Measurements from ENCODE around the gene ETV3. TPM values are rescaled to one million over a fixed set of nuclear protein-coding genes. Genes with fewer than 3 reads are reported as not detected.
A peak's percentile ranks its signal among the peaks of the same experiment; 100 is the strongest.
"Not testable (repeated sequence)": the region's sequence is repeated elsewhere in the genome, so short reads cannot be mapped to it uniquely, and the experiment has no call there.

ETV3 gene
- total and polyA plus RNA-seq, 2 of the 8 experiments (the other 6 are each of a cell fraction or from before 2014, with no cell fraction given): 6.0 to 23.8 TPM

DNA sequence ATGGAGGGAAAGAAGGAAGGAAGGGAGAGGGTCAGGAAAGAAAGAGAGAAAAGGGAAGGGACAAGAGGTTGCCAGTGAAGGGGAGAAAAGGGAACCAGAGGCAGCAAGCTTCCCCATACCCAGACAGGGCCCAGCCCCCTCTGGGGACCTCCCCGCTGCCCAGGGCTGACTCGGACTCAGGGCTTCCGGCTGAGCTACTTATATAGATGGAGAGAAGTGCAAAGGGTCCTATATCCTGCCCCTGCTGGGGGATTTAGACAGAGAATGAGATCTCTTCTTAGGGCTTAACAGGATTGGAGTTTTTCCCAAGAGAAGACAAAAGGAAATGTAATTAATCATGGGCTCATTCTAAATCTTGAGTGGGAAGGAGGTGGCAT is 38.6 kb downstream of the ETV3 start, which contains the start of gene ETV3L (continued):
- TF ChIP-seq CHD2 (IDR thresholded peaks at IDR 0.05; ENCODE audit: low read length) (no peak), POU5F1 (IDR thresholded peaks at IDR 0.05; ENCODE audit: low read depth, low read length) (no peak), JUND (IDR thresholded peaks at IDR 0.05; ENCODE audit: low read length) (no peak), BCL11A (IDR thresholded peaks at IDR 0.05; ENCODE audit: low read depth in 2 of 2, low read length in 2 of 2) (no peak), CEBPB (IDR thresholded peaks at IDR 0.05; ENCODE audit: low read depth, low read length) (no peak), TEAD4 (IDR thresholded peaks at IDR 0.05; ENCODE audit: low read depth, low read length) (no peak), GTF2F1 (IDR thresholded peaks at IDR 0.05; ENCODE audit: borderline replicate concordance, low read depth, low read length) (no peak), FOSL1 (IDR thresholded peaks at IDR 0.05; ENCODE audit: insufficient read depth, low read depth, low read length) (no peak)

DNA sequence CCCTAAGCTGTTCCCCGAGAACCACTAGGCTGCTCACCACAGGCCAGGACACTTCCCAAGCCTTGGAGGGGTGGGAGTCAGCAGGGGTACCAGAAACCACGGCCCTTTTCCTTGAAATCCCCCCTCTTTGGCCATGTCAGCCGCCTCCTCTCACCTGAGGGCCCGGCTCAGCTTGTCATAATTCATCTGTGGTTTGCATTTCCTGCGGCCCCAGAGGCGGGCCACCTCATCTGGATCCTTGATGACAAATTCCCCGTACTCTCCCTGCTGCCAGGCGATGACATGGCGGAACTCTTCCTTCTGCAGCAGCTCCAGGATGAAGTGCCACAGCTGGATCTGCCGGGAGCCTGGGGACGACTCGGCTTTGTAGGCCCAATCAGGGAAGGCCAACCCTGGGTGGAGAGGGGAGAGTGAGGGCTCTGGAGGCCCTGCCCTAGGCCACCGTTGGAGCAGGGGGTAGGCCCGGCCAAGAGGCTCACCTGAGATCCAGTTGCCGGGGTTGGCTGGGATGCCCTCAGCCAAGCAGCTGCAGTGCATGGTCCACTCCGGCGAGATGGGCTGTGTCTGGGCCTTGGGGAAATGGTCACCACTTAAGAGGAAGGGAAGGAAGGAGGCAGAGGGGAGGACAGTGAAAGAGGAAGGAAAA is 39.1 kb downstream of the ETV3 start:
- not testable (repeated sequence) for H3K18ac ChIP-seq (ENCODE audit: extremely low read depth, low read length); H2BK120ac ChIP-seq (replicated peaks; ENCODE audit: low read depth, low read length); H3K14ac ChIP-seq (ENCODE audit: insufficient read length); H2BK12ac ChIP-seq (ENCODE audit: low read depth, low read length); H3K23me2 ChIP-seq (ENCODE audit: low read depth, low read length); H3K4me2 ChIP-seq (ENCODE audit: insufficient read depth in 1 of 2, low read depth in 2 of 2, low read length in 2 of 2); H3K23ac ChIP-seq (ENCODE audit: insufficient read length); H3K27ac ChIP-seq (ENCODE audit: low read depth, low read length); H3K4me1 ChIP-seq (replicated peaks in 1 of 4; ENCODE audit: control insufficient read depth in 3 of 4, insufficient read depth in 4 of 4, low read length in 3 of 4); H3K56ac ChIP-seq (replicated peaks; ENCODE audit: insufficient read length, low read depth, low read length); H2BK15ac ChIP-seq (ENCODE audit: low read length); H4K5ac ChIP-seq (ENCODE audit: insufficient read length, low read depth, low read length); H4K91ac ChIP-seq (replicated peaks; ENCODE audit: insufficient read length, low read length); H3K9me3 ChIP-seq (ENCODE audit: insufficient read depth in 2 of 2, low read depth in 1 of 2, low read length in 1 of 2); H4K20me1 ChIP-seq (replicated peaks in 1 of 2; ENCODE audit: control insufficient read depth in 1 of 2, insufficient read depth in 2 of 2, low read length in 2 of 2); FAIRE-seq; H2AK5ac ChIP-seq (ENCODE audit: low read depth, low read length); DNase-seq (ENCODE audit: low read depth in 1 of 2, low spot score in 2 of 2); H3K79me2 ChIP-seq (ENCODE audit: control insufficient read depth in 1 of 2, insufficient read depth in 2 of 2, low read length in 2 of 2); H3K9ac ChIP-seq (replicated peaks in 1 of 4; ENCODE audit: extremely low read depth in 1 of 4, low read depth in 3 of 4, low read length in 3 of 4); H2BK20ac ChIP-seq (ENCODE audit: low read length); H3K27me3 ChIP-seq (replicated peaks in 1 of 4; ENCODE audit: control insufficient read depth in 3 of 4, extremely low read depth in 1 of 4, insufficient read depth in 3 of 4, low read length in 3 of 4); H3K4me3 ChIP-seq (ENCODE audit: extremely low read depth in 1 of 4, insufficient read depth in 2 of 4, low read depth in 3 of 4, low read length in 4 of 4); H2BK5ac ChIP-seq (ENCODE audit: low read depth, low read length); H3K36me3 ChIP-seq (ENCODE audit: control insufficient read depth in 2 of 4, insufficient read depth in 4 of 4, low read length in 3 of 4); H3K79me1 ChIP-seq (ENCODE audit: low read depth, low read length); H2AFZ ChIP-seq (ENCODE audit: low read length); H4K8ac ChIP-seq (ENCODE audit: extremely low read depth, insufficient read depth, low read length)
- WGBS, 2 experiments (ENCODE audit: extremely low coverage in 1 of 2, insufficient coverage in 1 of 2, insufficient read length in 1 of 2, insufficient replicate concordance in 2 of 2, low coverage in 1 of 2, low lambda C conversion rate in 2 of 2, missing lambda C conversion rate in 1 of 2): 83% methylated on average over 11 of the region's 17 CpGs; no CpG with 5 or more reads in 1 of the 2 experiments
- peak overlapping the region; percentile 33 for H3K4ac ChIP-seq (replicated peaks; ENCODE audit: insufficient read length, low read depth, low read length)
- CTCF ChIA-PET (ENCODE audit: partially characterized antibody): interaction anchor here (0.7 to 7.2 kb wide), 7 partner anchors 9 to 59 kb away, joined by 3 to 35 read pairs (median 6); no protein-coding TSS in a partner anchor
- POLR2A ChIA-PET (ENCODE audit: partially characterized antibody): interaction anchor here (1.6 kb wide), 1 partner anchor 38 kb away, joined by 3 read pairs; no protein-coding TSS in a partner anchor

All from H1 (cell line).